ENCODE results near the gene TBC1D13.
"Not testable (repeated sequence)": the region's sequence is repeated elsewhere in the genome, so short reads cannot be mapped to it uniquely, and the experiment has no call there.

DNA sequence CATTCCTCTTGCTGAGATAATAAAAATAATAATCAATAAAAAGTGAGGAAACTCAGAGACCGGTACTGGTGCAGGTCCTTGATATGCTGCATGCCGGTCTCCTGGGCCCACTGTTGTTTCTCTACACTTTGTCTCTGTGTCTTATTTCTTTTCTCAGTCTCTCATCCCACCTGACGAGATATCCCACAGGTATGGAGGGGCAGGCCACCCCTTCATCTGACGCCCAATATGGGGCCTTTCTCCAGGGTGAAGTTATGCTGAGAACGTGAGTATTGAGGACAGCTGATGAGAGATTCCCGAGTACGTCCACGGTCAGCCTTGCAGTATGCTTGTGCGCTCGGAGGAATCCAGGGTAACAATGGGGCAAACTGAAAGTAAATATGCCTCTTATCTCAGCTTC, 64.0 kb downstream of the TBC1D13 start:
- not testable (repeated sequence) for TF ChIP-seq ZBTB21 (CRISPR knock-in tag; IDR thresholded peaks at IDR 0.05; ENCODE audit: borderline replicate concordance); TP53 (CRISPR knock-in tag; IDR thresholded peaks at IDR 0.05); JUN (CRISPR knock-in tag; IDR thresholded peaks at IDR 0.05); CREM (CRISPR knock-in tag; IDR thresholded peaks at IDR 0.05); IRF2 (CRISPR knock-in tag; IDR thresholded peaks at IDR 0.05; ENCODE audit: borderline replicate concordance, low read depth); SMAD3 (CRISPR knock-in tag; IDR thresholded peaks at IDR 0.05; ENCODE audit: borderline replicate concordance); NR2C2 (CRISPR knock-in tag; IDR thresholded peaks at IDR 0.05); NFE2L1 (CRISPR knock-in tag; IDR thresholded peaks at IDR 0.05)
- TF ChIP-seq, protein P1, sequence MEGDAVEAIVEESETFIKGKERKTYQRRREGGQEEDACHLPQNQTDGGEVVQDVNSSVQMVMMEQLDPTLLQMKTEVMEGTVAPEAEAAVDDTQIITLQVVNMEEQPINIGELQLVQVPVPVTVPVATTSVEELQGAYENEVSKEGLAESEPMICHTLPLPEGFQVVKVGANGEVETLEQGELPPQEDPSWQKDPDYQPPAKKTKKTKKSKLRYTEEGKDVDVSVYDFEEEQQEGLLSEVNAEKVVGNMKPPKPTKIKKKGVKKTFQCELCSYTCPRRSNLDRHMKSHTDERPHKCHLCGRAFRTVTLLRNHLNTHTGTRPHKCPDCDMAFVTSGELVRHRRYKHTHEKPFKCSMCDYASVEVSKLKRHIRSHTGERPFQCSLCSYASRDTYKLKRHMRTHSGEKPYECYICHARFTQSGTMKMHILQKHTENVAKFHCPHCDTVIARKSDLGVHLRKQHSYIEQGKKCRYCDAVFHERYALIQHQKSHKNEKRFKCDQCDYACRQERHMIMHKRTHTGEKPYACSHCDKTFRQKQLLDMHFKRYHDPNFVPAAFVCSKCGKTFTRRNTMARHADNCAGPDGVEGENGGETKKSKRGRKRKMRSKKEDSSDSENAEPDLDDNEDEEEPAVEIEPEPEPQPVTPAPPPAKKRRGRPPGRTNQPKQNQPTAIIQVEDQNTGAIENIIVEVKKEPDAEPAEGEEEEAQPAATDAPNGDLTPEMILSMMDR (IDR thresholded peaks at IDR 0.05): not testable (repeated sequence)
- TF ChIP-seq, protein P2, sequence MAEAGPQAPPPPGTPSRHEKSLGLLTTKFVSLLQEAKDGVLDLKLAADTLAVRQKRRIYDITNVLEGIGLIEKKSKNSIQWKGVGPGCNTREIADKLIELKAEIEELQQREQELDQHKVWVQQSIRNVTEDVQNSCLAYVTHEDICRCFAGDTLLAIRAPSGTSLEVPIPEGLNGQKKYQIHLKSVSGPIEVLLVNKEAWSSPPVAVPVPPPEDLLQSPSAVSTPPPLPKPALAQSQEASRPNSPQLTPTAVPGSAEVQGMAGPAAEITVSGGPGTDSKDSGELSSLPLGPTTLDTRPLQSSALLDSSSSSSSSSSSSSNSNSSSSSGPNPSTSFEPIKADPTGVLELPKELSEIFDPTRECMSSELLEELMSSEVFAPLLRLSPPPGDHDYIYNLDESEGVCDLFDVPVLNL (CRISPR knock-in tag; IDR thresholded peaks at IDR 0.05; ENCODE audit: borderline replicate concordance, low read depth): not testable (repeated sequence)
- TF ChIP-seq, protein P3, sequence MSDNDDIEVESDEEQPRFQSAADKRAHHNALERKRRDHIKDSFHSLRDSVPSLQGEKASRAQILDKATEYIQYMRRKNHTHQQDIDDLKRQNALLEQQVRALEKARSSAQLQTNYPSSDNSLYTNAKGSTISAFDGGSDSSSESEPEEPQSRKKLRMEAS (CRISPR knock-in tag; IDR thresholded peaks at IDR 0.05): not testable (repeated sequence)
- TF ChIP-seq, protein P4, sequence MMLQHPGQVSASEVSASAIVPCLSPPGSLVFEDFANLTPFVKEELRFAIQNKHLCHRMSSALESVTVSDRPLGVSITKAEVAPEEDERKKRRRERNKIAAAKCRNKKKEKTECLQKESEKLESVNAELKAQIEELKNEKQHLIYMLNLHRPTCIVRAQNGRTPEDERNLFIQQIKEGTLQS (CRISPR knock-in tag; conservative IDR thresholded peaks at IDR 0.05): not testable (repeated sequence)

Data from WTC11 (cell line).